22Rv1 (cell line): ENCODE measurements around the gene RAPGEF3.

Experiments used
- CTCF ChIP-seq: fragments of 450-650 bp; IDR thresholded peaks from 2 replicates; pipeline ENCODE4 v1.5.1; 2017; ENCODE audit warnings: mild to moderate bottlenecking
- ZFX ChIP-seq: fragments of 450-650 bp; IDR thresholded peaks from 2 replicates; pipeline ENCODE4 v1.6.1; 2017; ENCODE audit warnings: antibody characterized with exemption, borderline replicate concordance

DNA sequence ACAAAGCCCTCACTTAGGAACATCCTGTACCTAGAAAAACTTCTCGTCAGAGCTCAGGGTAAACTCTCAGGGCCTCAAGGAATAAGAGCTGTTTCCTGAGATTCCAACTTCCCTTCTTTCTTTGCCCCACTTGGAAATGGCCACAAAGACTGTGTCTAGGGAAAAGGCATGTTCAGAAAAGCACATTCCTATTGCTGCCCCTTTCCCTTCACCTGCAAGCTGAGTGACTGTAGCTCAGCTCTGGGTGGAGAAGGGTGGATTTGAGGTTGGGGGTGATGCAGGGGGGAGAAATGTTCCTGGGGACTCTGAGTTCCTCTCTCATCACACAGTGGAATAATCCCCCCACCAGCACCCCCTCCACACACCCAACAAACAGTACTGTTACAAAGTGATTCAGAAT is 40.1 kb downstream of the RAPGEF3 start:
- TF ChIP-seq CTCF (no peak), ZFX (no peak)
